Measurements from ENCODE around the gene FER1L5. TPM values are rescaled to one million over a fixed set of nuclear protein-coding genes. Genes with fewer than 3 reads are reported as not detected.

FER1L5 gene
- total and polyA plus RNA-seq, 9 of the 15 experiments (the other 6 are each of a cell fraction or from before 2014, with no cell fraction given) = 0.01 TPM; not detected in 6

- BruUV-seq (replicated peaks) = no TSS peak
- ChIA-PET CTCF (ENCODE audit: low intra/inter-chr PET ratio) (no interaction called here), POLR2A (no interaction called here)
- Histone ChIP-seq H2AFZ (ENCODE audit: low read depth, low read length) (no peak overlapping the region), H3K4me3 (no peak overlapping the region), H3K9ac (ENCODE audit: insufficient read depth in 1 of 2, low read depth in 2 of 2, low read length in 2 of 2) (no peak overlapping the region), H3K27me3 (ENCODE audit: control insufficient read depth in 2 of 2, insufficient read depth in 2 of 2, low read length in 2 of 2) (no peaks in the 10 kb centered on the region), H3K4me2 (ENCODE audit: insufficient read depth, low read length) (no peak overlapping the region), H4K20me1 (replicated peaks; ENCODE audit: control insufficient read depth, insufficient read depth, low read length) (no peaks in the 10 kb centered on the region), H3K9me1 (ENCODE audit: control insufficient read depth, insufficient read depth, low read length) (no peaks in the 10 kb centered on the region), H3K79me2 (ENCODE audit: control insufficient read depth, insufficient read depth, low read length) (peaks cover 16% of the 10 kb centered on the region; the same call in 2 of the 3 replicates), H3K36me3 (ENCODE audit: control insufficient read depth, insufficient read depth, low read length) (peaks cover 41% of the 10 kb centered on the region; the same call in 2 of the 3 replicates), H3K9me3 (replicated peaks; ENCODE audit: control insufficient read depth, insufficient read depth, low read depth, low read length) (no peaks in the 10 kb centered on the region), H3K27ac (ENCODE audit: extremely low read depth, low read depth, low read length) (no peak overlapping the region), H3K4me1 (replicated peaks in 1 of 2; ENCODE audit: control insufficient read depth in 2 of 2, insufficient read depth in 2 of 2, low read length in 2 of 2) (peaks cover 9 to 11% of the 10 kb centered on the region in 2 experiments; a peak in 4 of 5 replicates)
- WGBS (ENCODE audit: insufficient coverage, low coverage, missing lambda C conversion rate) = 46% methylated on average over 2 of the region's 2 CpGs
- intact Hi-C loops (cut with micrococcal nuclease) (no loop called here), in situ Hi-C loops (cut with MboI) (no loop called here)
- DNase-seq (ENCODE audit: extremely low read depth in 1 of 4, low spot score in 3 of 4) (no peak), ATAC-seq (no peak), FAIRE-seq (no peak)
- no peak for TF ChIP-seq POLR2AphosphoS5 (IDR thresholded peaks at IDR 0.05; ENCODE audit: control insufficient read depth, insufficient read depth, low read depth, low read length)
- no peak for TF ChIP-seq L3MBTL2 (IDR thresholded peaks at IDR 0.05)
- no peak for TF ChIP-seq GTF2A2 (tag; IDR thresholded peaks at IDR 0.05)
Measured at GRCh38 chr2:96737251-96737650, 94.7 kb downstream of the FER1L5 start.

- WGBS (ENCODE audit: insufficient coverage, low coverage, missing lambda C conversion rate) = 96% methylated on average over 2 of the region's 2 CpGs
- Histone ChIP-seq H3K9ac (ENCODE audit: insufficient read depth in 1 of 2, low read depth in 2 of 2, low read length in 2 of 2) (no peak overlapping the region), H3K36me3 (ENCODE audit: control insufficient read depth, insufficient read depth, low read length) (peaks cover 40% of the 10 kb centered on the region; the same call in 2 of the 3 replicates), H3K4me3 (no peak overlapping the region), H3K4me1 (replicated peaks in 1 of 2; ENCODE audit: control insufficient read depth in 2 of 2, insufficient read depth in 2 of 2, low read length in 2 of 2) (peaks cover 9 to 11% of the 10 kb centered on the region in 2 experiments; a peak in 4 of 5 replicates), H3K9me1 (ENCODE audit: control insufficient read depth, insufficient read depth, low read length) (no peaks in the 10 kb centered on the region), H3K79me2 (ENCODE audit: control insufficient read depth, insufficient read depth, low read length) (peaks cover 16% of the 10 kb centered on the region; the same call in 2 of the 3 replicates), H3K27ac (ENCODE audit: extremely low read depth, low read depth, low read length) (no peak overlapping the region), H2AFZ (ENCODE audit: low read depth, low read length) (no peak overlapping the region), H4K20me1 (replicated peaks; ENCODE audit: control insufficient read depth, insufficient read depth, low read length) (no peaks in the 10 kb centered on the region), H3K4me2 (ENCODE audit: insufficient read depth, low read length) (no peak overlapping the region), H3K27me3 (ENCODE audit: control insufficient read depth in 2 of 2, insufficient read depth in 2 of 2, low read length in 2 of 2) (no peaks in the 10 kb centered on the region), H3K9me3 (replicated peaks; ENCODE audit: control insufficient read depth, insufficient read depth, low read depth, low read length) (no peaks in the 10 kb centered on the region)
- ATAC-seq (no peak), DNase-seq (ENCODE audit: extremely low read depth in 1 of 4, low spot score in 3 of 4) (no peak), FAIRE-seq (no peak)
- ChIA-PET CTCF (ENCODE audit: low intra/inter-chr PET ratio) (no interaction called here), POLR2A (no interaction called here)
- BruUV-seq (replicated peaks) = TSS peak; percentile 28
- intact Hi-C loops (cut with micrococcal nuclease) (no loop called here), in situ Hi-C loops (cut with MboI) (no loop called here)
- no peak for TF ChIP-seq TEAD1 (CRISPR knock-in tag; IDR thresholded peaks at IDR 0.05)
- TF ChIP-seq GABPB1 (CRISPR knock-in tag; IDR thresholded peaks at IDR 0.05) = no peak
- no peak for TF ChIP-seq ZNF217 (CRISPR knock-in tag; IDR thresholded peaks at IDR 0.05)
- TF ChIP-seq NCOA1 (IDR thresholded peaks at IDR 0.05; ENCODE audit: low read depth) = no peak
- TF ChIP-seq HDAC6 (IDR thresholded peaks at IDR 0.05; ENCODE audit: low read depth, low read length) = no peak
- TF ChIP-seq SRSF1 (IDR thresholded peaks at IDR 0.05; ENCODE audit: low read depth, low read length) = no peak
- TF ChIP-seq FOXK2 (conservative IDR thresholded peaks at IDR 0.05 in 1 of 2, IDR thresholded peaks at IDR 0.05 in 1 of 2; ENCODE audit: low read depth in 2 of 2) = no peak
Measured at GRCh38 chr2:96737831-96738230, 95.3 kb downstream of the FER1L5 start.
